Measurements from ENCODE around the gene TSPAN9.

TSPAN9 gene

GRCh38 chr12:3218228-3219171 lies 141.3 kb downstream of the TSPAN9 start:
- no peaks in the 10 kb centered on the region for H3K27me3 ChIP-seq (ENCODE audit: control insufficient read depth, insufficient read depth, low read length)
- H3K9ac ChIP-seq (ENCODE audit: low read depth, low read length) = no peak overlapping the region
- H3K4me3 ChIP-seq (ENCODE audit: low read depth, low read length) = no peak overlapping the region
- peaks cover 13% of the 10 kb centered on the region for H3K4me1 ChIP-seq (ENCODE audit: control insufficient read depth, insufficient read depth, low read length)
- no peaks in the 10 kb centered on the region for H3K9me3 ChIP-seq (ENCODE audit: control insufficient read depth, insufficient read depth, low read length)
- H3K36me3 ChIP-seq (ENCODE audit: control insufficient read depth, insufficient read depth, low read length) = no peaks in the 10 kb centered on the region

GRCh38 chr12:3219233-3219632 lies 142.1 kb downstream of the TSPAN9 start:
- Histone ChIP-seq H3K4me1 (ENCODE audit: control insufficient read depth, insufficient read depth, low read length) (peaks cover 6% of the 10 kb centered on the region), H3K36me3 (ENCODE audit: control insufficient read depth, insufficient read depth, low read length) (no peaks in the 10 kb centered on the region), H3K9ac (ENCODE audit: low read depth, low read length) (no peak overlapping the region), H3K9me3 (ENCODE audit: control insufficient read depth, insufficient read depth, low read length) (no peaks in the 10 kb centered on the region), H3K27me3 (ENCODE audit: control insufficient read depth, insufficient read depth, low read length) (no peaks in the 10 kb centered on the region), H3K4me3 (ENCODE audit: low read depth, low read length) (no peak overlapping the region)

DNA sequence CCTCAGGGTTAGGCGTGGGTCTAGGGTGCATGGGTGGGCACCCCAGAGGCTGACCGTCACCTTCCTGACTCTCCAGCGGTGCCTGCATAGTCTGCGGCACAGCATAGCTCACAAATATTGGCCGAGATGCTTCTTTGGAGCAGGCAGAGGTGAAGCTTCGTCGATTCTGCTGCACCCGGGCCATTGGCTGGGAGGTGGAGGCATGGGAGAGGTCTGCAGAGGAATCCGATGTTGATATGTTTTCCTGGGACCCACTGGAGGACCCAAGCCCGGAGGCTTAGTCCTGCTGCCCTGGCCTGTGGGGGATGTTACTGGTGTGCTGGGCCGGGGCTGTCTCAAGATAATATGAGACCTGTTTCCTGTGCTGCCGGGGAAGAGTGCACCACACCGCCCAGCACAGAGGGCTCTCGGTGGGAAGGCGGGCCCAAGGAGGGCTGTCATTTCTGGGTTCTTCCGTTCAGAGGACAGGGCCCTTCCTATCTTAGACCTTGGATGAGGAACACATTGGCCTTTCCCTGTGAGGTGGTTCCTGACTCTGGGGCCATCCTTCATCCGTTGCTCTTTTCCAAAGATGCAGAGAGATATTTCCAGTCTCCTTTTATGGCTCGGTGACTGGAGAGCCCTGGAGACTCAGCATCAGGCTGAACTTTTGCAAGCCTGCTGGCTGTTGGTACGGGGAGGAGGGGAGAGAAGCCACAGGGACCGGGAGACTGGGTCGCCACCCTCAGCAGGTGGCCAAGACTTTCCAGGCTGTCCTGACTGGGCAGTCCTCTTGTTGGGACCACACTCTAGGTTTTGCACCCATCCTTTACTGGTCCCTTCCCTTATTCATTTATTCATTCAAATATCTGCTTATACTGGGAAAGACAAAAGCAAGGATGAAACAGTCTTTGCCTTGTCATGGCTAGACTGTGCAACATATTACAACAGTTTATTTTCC lies 143.5 kb downstream of the TSPAN9 start:
- Histone ChIP-seq H3K9ac (ENCODE audit: low read depth, low read length) (no peak overlapping the region), H3K36me3 (ENCODE audit: control insufficient read depth, insufficient read depth, low read length) (no peaks in the 10 kb centered on the region), H3K27me3 (ENCODE audit: control insufficient read depth, insufficient read depth, low read length) (no peaks in the 10 kb centered on the region), H3K9me3 (ENCODE audit: control insufficient read depth, insufficient read depth, low read length) (no peaks in the 10 kb centered on the region), H3K4me1 (ENCODE audit: control insufficient read depth, insufficient read depth, low read length) (no peaks in the 10 kb centered on the region), H3K4me3 (ENCODE audit: low read depth, low read length) (no peak overlapping the region)

DNA sequence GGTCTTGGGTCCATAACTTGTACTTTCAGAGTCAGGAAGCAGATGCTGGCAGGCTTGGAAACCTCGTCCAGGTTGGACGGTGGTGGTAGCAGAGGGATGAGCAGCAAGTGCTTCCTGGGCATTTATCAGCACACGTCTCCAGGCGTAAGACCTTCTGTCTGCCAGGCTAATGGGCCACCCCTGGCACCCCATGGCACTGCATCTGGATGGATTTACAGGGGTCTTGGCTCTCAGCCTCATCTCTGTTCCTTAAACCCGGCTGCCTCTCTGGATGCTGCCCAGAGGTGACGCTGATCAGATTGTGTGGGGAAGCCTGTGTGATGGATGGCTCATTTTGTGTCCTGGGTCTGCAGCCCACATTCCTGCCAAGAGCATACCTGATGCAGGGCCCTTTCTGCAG lies 145.1 kb downstream of the TSPAN9 start:
- Histone ChIP-seq H3K27me3 (ENCODE audit: control insufficient read depth, insufficient read depth, low read length) (no peaks in the 10 kb centered on the region), H3K9ac (ENCODE audit: low read depth, low read length) (no peak overlapping the region), H3K4me3 (ENCODE audit: low read depth, low read length) (no peak overlapping the region), H3K9me3 (ENCODE audit: control insufficient read depth, insufficient read depth, low read length) (no peaks in the 10 kb centered on the region), H3K36me3 (ENCODE audit: control insufficient read depth, insufficient read depth, low read length) (no peaks in the 10 kb centered on the region), H3K4me1 (ENCODE audit: control insufficient read depth, insufficient read depth, low read length) (peaks cover 2% of the 10 kb centered on the region)

DNA sequence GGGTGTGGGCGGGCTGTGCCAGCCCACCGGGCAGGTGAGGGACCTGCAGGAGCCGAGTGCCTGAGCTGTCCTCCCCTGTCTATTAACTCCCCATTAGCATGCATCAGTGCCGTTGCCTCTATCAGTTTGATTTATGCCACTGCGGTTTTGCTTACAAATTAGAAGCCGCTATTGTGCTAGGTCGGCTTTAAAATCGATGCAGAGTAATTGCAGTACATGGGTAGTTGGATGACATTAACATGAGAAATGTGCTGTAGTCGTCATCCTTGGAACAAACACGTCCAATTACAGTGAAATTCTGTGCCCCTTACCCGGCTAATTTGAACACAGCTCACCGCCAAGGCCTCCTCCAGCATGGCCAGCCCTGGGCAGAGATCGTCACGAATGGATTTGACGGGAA lies 145.8 kb downstream of the TSPAN9 start:
- H3K4me1 ChIP-seq (ENCODE audit: control insufficient read depth, insufficient read depth, low read length) = peaks cover 7% of the 10 kb centered on the region
- no peak overlapping the region for H3K9ac ChIP-seq (ENCODE audit: low read depth, low read length)
- H3K36me3 ChIP-seq (ENCODE audit: control insufficient read depth, insufficient read depth, low read length) = no peaks in the 10 kb centered on the region
- no peaks in the 10 kb centered on the region for H3K27me3 ChIP-seq (ENCODE audit: control insufficient read depth, insufficient read depth, low read length)
- no peaks in the 10 kb centered on the region for H3K9me3 ChIP-seq (ENCODE audit: control insufficient read depth, insufficient read depth, low read length)
- H3K4me3 ChIP-seq (ENCODE audit: low read depth, low read length) = no peak overlapping the region

DNA sequence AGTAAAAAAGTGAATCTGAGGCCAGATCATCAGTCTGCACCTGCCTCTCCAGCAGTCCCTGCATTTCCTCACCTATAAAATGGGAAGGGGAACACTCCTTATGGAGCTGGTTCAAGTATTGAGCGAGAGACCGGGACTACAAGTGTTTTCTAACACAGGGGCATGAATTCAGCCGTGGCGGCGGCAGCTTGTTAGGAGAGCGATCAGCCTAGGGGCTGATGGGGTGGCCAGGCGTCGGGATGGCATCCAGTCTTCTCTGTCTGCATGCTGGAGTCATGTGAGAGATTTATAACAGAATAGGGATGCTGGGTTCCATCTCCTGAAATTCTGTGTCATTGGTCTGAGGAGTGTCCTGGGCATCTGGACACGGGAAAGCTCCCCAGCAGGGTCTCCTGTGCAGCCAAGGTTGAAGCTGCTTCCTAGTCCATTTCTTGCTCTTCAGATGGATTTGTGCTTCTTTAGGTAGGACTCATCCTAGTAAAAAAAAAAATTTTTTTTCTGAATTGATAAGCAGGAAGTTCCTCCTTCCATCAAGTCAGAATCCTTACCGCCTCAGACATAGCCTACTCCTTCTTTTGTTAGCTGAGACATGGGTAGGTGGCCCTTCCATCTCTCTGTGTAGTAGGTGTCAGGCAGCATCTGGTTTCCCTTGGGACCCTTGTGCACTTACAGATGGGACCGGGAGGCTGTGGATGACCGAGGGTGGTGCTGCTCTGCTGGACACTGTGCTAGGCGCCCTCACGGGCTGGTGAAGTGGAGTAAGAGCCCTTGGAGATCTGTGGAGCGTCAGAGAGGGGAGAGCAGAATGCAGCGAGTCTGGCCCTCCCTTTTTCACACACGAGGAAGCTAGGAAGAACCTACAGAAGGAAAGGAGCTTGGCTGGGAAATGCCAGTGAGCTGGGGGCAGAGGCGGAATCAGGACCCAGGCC lies 146.7 kb downstream of the TSPAN9 start:
- H3K36me3 ChIP-seq (ENCODE audit: control insufficient read depth, insufficient read depth, low read length) = no peaks in the 10 kb centered on the region
- no peaks in the 10 kb centered on the region for H3K27me3 ChIP-seq (ENCODE audit: control insufficient read depth, insufficient read depth, low read length)
- H3K4me3 ChIP-seq (ENCODE audit: low read depth, low read length) = no peak overlapping the region
- H3K4me1 ChIP-seq (ENCODE audit: control insufficient read depth, insufficient read depth, low read length) = peaks cover 7% of the 10 kb centered on the region
- no peaks in the 10 kb centered on the region for H3K9me3 ChIP-seq (ENCODE audit: control insufficient read depth, insufficient read depth, low read length)
- H3K9ac ChIP-seq (ENCODE audit: low read depth, low read length) = no peak overlapping the region

DNA sequence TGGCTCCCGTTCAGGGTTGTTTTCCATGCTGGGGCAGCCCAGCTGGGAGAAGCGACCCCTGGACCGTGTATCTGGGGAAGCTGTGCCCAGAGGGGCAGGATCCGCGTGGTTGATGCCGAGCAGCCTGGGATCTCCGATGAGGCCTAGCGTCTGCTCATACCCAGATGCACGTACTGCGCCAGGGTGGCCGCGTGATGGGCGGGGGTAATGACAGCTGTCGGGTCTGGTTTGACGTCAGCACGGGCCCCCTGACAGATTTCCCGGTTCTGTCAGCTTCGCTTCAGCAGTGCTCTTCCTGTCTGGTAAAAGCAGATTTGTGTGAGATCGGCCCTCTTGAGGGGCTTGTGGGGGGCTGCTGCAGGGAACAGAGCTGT lies 147.3 kb downstream of the TSPAN9 start:
- Histone ChIP-seq H3K9me3 (ENCODE audit: control insufficient read depth, insufficient read depth, low read length) (no peaks in the 10 kb centered on the region), H3K27me3 (ENCODE audit: control insufficient read depth, insufficient read depth, low read length) (no peaks in the 10 kb centered on the region), H3K4me1 (ENCODE audit: control insufficient read depth, insufficient read depth, low read length) (peaks cover 7% of the 10 kb centered on the region), H3K4me3 (ENCODE audit: low read depth, low read length) (no peak overlapping the region), H3K36me3 (ENCODE audit: control insufficient read depth, insufficient read depth, low read length) (no peaks in the 10 kb centered on the region), H3K9ac (ENCODE audit: low read depth, low read length) (no peak overlapping the region)

DNA sequence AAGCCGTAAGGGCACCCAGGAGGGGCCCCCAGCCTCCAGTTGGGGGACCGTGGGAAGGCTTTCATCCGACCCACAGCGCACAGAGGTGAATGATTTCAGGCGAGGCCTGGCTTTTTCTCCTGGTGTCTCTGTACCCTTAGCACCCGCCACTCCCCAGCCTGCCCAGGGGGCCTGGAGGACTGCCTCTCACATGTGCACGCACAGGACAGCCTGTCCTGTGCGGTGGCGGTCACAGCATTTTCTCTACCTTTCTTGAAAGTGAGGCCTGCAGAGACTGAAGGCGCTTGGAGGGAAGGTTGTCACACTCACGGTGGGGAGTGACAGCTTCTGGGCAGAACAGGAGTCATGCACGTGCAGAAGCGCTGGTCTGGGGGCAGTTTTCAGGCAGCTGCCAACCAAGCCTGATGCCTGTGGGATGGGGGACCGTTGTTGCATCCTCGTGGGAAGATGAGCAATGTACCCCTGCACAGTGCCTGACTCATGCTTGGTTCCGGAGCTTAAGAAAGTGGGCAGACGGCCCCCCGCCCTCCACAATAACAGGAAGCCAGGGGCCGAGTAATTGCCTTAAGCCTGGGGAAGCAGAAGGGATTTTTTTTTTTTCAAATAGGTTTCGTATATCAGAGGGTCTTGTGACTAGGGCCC lies 148.1 kb downstream of the TSPAN9 start:
- Histone ChIP-seq H3K27me3 (ENCODE audit: control insufficient read depth, insufficient read depth, low read length) (no peaks in the 10 kb centered on the region), H3K9ac (ENCODE audit: low read depth, low read length) (no peak overlapping the region), H3K9me3 (ENCODE audit: control insufficient read depth, insufficient read depth, low read length) (no peaks in the 10 kb centered on the region), H3K4me1 (ENCODE audit: control insufficient read depth, insufficient read depth, low read length) (peaks cover 7% of the 10 kb centered on the region), H3K36me3 (ENCODE audit: control insufficient read depth, insufficient read depth, low read length) (no peaks in the 10 kb centered on the region), H3K4me3 (ENCODE audit: low read depth, low read length) (no peak overlapping the region)

DNA sequence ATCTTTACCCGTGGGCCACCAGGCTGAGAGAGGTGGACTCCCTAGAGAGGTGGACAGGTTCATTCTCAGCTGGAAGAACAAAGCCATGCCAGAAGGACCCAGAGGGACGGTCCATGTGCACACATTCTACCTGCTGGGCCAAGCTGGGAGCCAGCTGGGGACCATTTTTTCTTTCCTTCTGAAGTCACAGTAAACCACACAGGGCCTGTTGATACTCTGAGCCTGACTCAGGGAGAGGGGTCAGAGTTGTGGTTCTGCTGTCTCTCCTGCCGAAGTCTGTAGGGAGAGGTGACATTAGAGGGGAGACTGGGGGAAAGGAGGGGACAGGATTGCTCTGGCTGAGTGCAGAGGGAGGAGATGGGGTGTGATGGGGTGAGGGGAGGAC lies 148.6 kb downstream of the TSPAN9 start:
- Histone ChIP-seq H3K4me3 (ENCODE audit: low read depth, low read length) (no peak overlapping the region), H3K9ac (ENCODE audit: low read depth, low read length) (no peak overlapping the region), H3K36me3 (ENCODE audit: control insufficient read depth, insufficient read depth, low read length) (no peaks in the 10 kb centered on the region), H3K4me1 (ENCODE audit: control insufficient read depth, insufficient read depth, low read length) (peaks cover 7% of the 10 kb centered on the region), H3K27me3 (ENCODE audit: control insufficient read depth, insufficient read depth, low read length) (no peaks in the 10 kb centered on the region), H3K9me3 (ENCODE audit: control insufficient read depth, insufficient read depth, low read length) (no peaks in the 10 kb centered on the region)

DNA sequence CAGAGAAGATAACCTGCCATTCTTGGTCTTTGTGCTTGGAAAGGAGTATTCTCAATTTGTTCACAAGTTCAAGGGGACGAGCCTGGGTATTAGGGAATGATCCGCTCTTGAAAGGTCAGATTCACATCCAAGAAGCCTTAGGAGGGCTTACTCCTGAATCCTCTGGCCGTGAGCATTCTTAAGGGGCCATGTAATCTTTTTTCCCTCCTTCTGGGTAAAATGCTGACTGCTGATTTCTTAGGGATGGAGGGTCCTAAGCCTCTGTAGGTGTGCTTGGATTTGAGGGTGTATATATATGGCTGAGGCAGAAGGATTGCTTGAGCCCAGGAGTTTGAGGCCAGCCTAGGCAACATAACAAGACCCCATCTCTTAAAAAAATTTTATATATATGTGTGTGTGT lies 149.1 kb downstream of the TSPAN9 start:
- Histone ChIP-seq H3K9ac (ENCODE audit: low read depth, low read length) (no peak overlapping the region), H3K27me3 (ENCODE audit: control insufficient read depth, insufficient read depth, low read length) (no peaks in the 10 kb centered on the region)

More for the DNA sequence above, 149.1 kb downstream of the TSPAN9 start:
- Histone ChIP-seq H3K4me3 (ENCODE audit: low read depth, low read length) (no peak overlapping the region), H3K4me1 (ENCODE audit: control insufficient read depth, insufficient read depth, low read length) (peaks cover 7% of the 10 kb centered on the region), H3K36me3 (ENCODE audit: control insufficient read depth, insufficient read depth, low read length) (no peaks in the 10 kb centered on the region), H3K9me3 (ENCODE audit: control insufficient read depth, insufficient read depth, low read length) (no peaks in the 10 kb centered on the region)

All from iPS-15b (cell line).